BE2C (cell line): ENCODE results near the gene CYP4F11.

Source experiments
- DNase-seq: peaks from one replicate; pipeline ENCODE4 v3.0.0-alpha.2; 2020
- H3K27me3 ChIP-seq: fragments of 250-450 bp; sonication (Bioruptor Pico); 2 replicates; pipeline ENCODE4 v1.5.1; 2020; ENCODE audit warnings: mild to moderate bottlenecking
- H3K36me3 ChIP-seq: fragments of 250-450 bp; sonication (Bioruptor Pico); 2 replicates; pipeline ENCODE4 v1.5.1; 2020; ENCODE audit warnings: mild to moderate bottlenecking
- H3K4me1 ChIP-seq: fragments of 250-450 bp; sonication (Bioruptor Pico); 2 replicates; pipeline ENCODE4 v1.5.1; 2020
- H3K4me3 ChIP-seq: 2 replicates; pipeline ENCODE4 v1.5.1; 2011; ENCODE audit warnings: low read depth, low read length
- H3K9me3 ChIP-seq: fragments of 250-450 bp; sonication (Bioruptor Pico); 2 replicates; pipeline ENCODE4 v1.5.1; 2020
- CTCF ChIP-seq: IDR thresholded peaks from 2 replicates; pipeline ENCODE4 v1.5.1; 2012; ENCODE audit warnings: mild to moderate bottlenecking, low read depth, low read length

The CYP4F11 gene

GRCh38 chr19:15971224-15971780, 37.0 kb upstream of the CYP4F11 start:
- DNase-seq, result no peak
- Histone ChIP-seq H3K9me3 (no peaks in the 10 kb centered on the region; the same call in 1 of the 2 replicates), H3K36me3 (no peaks in the 10 kb centered on the region), H3K4me1 (no peaks in the 10 kb centered on the region), H3K27me3 (no peaks in the 10 kb centered on the region), H3K4me3 (no peak overlapping the region)
- TF ChIP-seq CTCF, result 0 out of 2 replicates have a peak, but pooled peaks have one; percentile 6

- Histone ChIP-seq H3K4me3 (no peak overlapping the region), H3K27me3 (no peaks in the 10 kb centered on the region), H3K36me3 (no peaks in the 10 kb centered on the region), H3K9me3 (no peaks in the 10 kb centered on the region), H3K4me1 (no peaks in the 10 kb centered on the region)
- TF ChIP-seq CTCF, result no peak
- DNase-seq, result no peak
Measured at GRCh38 chr19:15964231-15964630, 29.9 kb upstream of the CYP4F11 start.

- H3K27me3 ChIP-seq, result no peaks in the 10 kb centered on the region
- TF ChIP-seq CTCF, result no peak
Measured at GRCh38 chr19:15962319-15962718, 28.0 kb upstream of the CYP4F11 start.

GRCh38 chr19:15954820-15955219, 20.5 kb upstream of the CYP4F11 start:
- no peak for DNase-seq
- no peak for TF ChIP-seq CTCF
- no peaks in the 10 kb centered on the region for H3K36me3 ChIP-seq
- H3K4me1 ChIP-seq, result no peaks in the 10 kb centered on the region
- H3K4me3 ChIP-seq, result no peak overlapping the region
- no peaks in the 10 kb centered on the region for H3K9me3 ChIP-seq
- no peaks in the 10 kb centered on the region for H3K27me3 ChIP-seq

More at GRCh38 chr19:15962319-15962718, 28.0 kb upstream of the CYP4F11 start:
- Histone ChIP-seq H3K4me1 (no peaks in the 10 kb centered on the region), H3K4me3 (no peak overlapping the region), H3K9me3 (no peaks in the 10 kb centered on the region), H3K36me3 (no peaks in the 10 kb centered on the region)
- DNase-seq, result no peak

- Histone ChIP-seq H3K9me3 (no peaks in the 10 kb centered on the region), H3K36me3 (no peaks in the 10 kb centered on the region), H3K27me3 (no peaks in the 10 kb centered on the region), H3K4me3 (no peak within 1 kb of the TSS), H3K4me1 (no peaks in the 10 kb centered on the region)
- no peak for DNase-seq
- TF ChIP-seq CTCF, result no peak
Measured at GRCh38 chr19:15948223-15949058, 14.1 kb upstream of the CYP4F11 start, which contains the start of gene OR10H4. TSS of gene OR10H4 (plus strand) at chr19:15949008. CDS start at chr19:15949008, 0 bp downstream.

GRCh38 chr19:15945301-15945700, 11.0 kb upstream of the CYP4F11 start:
- no peak for TF ChIP-seq CTCF
- H3K9me3 ChIP-seq, result no peaks in the 10 kb centered on the region
- H3K4me1 ChIP-seq, result no peaks in the 10 kb centered on the region
- no peaks in the 10 kb centered on the region for H3K36me3 ChIP-seq
- no peak overlapping the region for H3K4me3 ChIP-seq
- no peaks in the 10 kb centered on the region for H3K27me3 ChIP-seq
- DNase-seq, result no peak
